ENCODE data around the gene ATPAF1. TPM values are rescaled to one million over a fixed set of nuclear protein-coding genes. Genes with fewer than 3 reads are reported as not detected.
A peak's percentile ranks its signal among the peaks of the same experiment; 100 is the strongest.

ATPAF1 gene
- total RNA-seq, 1 donor from 2014 or later, result 19.3 TPM

GRCh38 chr1:46614604-46614984 is 53.6 kb downstream of the ATPAF1 start:
- no peak overlapping the region for H3K27ac Mint-ChIP-seq (ENCODE audit: unreplicated experiment)
- H3K79me2 ChIP-seq (ENCODE audit: insufficient read depth, low read length), result peaks cover 7% of the 10 kb centered on the region
- H3K4me2 ChIP-seq (ENCODE audit: low read length), result no peak overlapping the region
- H3K36me3 ChIP-seq (ENCODE audit: insufficient read depth, low read length), result no peaks in the 10 kb centered on the region
- H3K9me3 Mint-ChIP-seq (ENCODE audit: unreplicated experiment), result peaks cover 2% of the 10 kb centered on the region
- peak overlapping the region; percentile 62 for H3K4me3 Mint-ChIP-seq (ENCODE audit: unreplicated experiment)
- H2AFZ ChIP-seq (ENCODE audit: low read depth, low read length), result no peak overlapping the region
- no peaks in the 10 kb centered on the region for H3K9me3 ChIP-seq (ENCODE audit: insufficient read depth, low read depth, low read length)
- H3K27me3 Mint-ChIP-seq (ENCODE audit: low read depth, unreplicated experiment), result peaks cover 13% of the 10 kb centered on the region
- H3K36me3 Mint-ChIP-seq (ENCODE audit: low read depth, unreplicated experiment), result peaks cover 9% of the 10 kb centered on the region
- FAIRE-seq (no peak), DNase-seq (ENCODE audit: low read depth) (no peak)
- H3K4me1 ChIP-seq (ENCODE audit: insufficient read depth, low read length), result peaks cover 16% of the 10 kb centered on the region
- H3K27me3 ChIP-seq (ENCODE audit: insufficient read depth, low read length), result no peaks in the 10 kb centered on the region
- H3K27ac ChIP-seq (ENCODE audit: low read depth, low read length), result no peak overlapping the region
- peaks cover 19% of the 10 kb centered on the region for H4K20me1 ChIP-seq (ENCODE audit: insufficient read depth, low read length)
- H3K4me1 Mint-ChIP-seq (ENCODE audit: low read depth, unreplicated experiment), result peaks cover 19% of the 10 kb centered on the region
- H3K4me3 ChIP-seq (ENCODE audit: insufficient read depth, low read depth, low read length), result no peak overlapping the region
- H3K9ac ChIP-seq (ENCODE audit: low read length), result no peak overlapping the region
- no peak for TF ChIP-seq CTCF (IDR thresholded peaks at IDR 0.05; ENCODE audit: insufficient read depth, low read depth, low read length)
- TF ChIP-seq EZH2 (IDR thresholded peaks at IDR 0.05; ENCODE audit: insufficient read depth, low read length), result no peak

GRCh38 chr1:46613661-46614603 is 54.2 kb downstream of the ATPAF1 start:
- Mint-ChIP-seq H3K27ac (ENCODE audit: unreplicated experiment) (no peak overlapping the region), H3K27me3 (ENCODE audit: low read depth, unreplicated experiment) (peaks cover 8% of the 10 kb centered on the region), H3K9me3 (ENCODE audit: unreplicated experiment) (peaks cover 2% of the 10 kb centered on the region), H3K4me3 (ENCODE audit: unreplicated experiment) (peak overlapping the region; percentile 62), H3K4me1 (ENCODE audit: low read depth, unreplicated experiment) (peaks cover 19% of the 10 kb centered on the region), H3K36me3 (ENCODE audit: low read depth, unreplicated experiment) (peaks cover 14% of the 10 kb centered on the region)
- peaks cover 7% of the 10 kb centered on the region for H3K79me2 ChIP-seq (ENCODE audit: insufficient read depth, low read length)
- H3K9ac ChIP-seq (ENCODE audit: low read length), result no peak overlapping the region
- no peaks in the 10 kb centered on the region for H3K27me3 ChIP-seq (ENCODE audit: insufficient read depth, low read length)
- TF ChIP-seq CTCF (IDR thresholded peaks at IDR 0.05; ENCODE audit: insufficient read depth, low read depth, low read length), result no peak
- no peak for TF ChIP-seq EZH2 (IDR thresholded peaks at IDR 0.05; ENCODE audit: insufficient read depth, low read length)
- FAIRE-seq (no peak), DNase-seq (ENCODE audit: low read depth) (peak; percentile 56)
- H3K36me3 ChIP-seq (ENCODE audit: insufficient read depth, low read length), result no peaks in the 10 kb centered on the region
- H3K9me3 ChIP-seq (ENCODE audit: insufficient read depth, low read depth, low read length), result no peaks in the 10 kb centered on the region
- H2AFZ ChIP-seq (ENCODE audit: low read depth, low read length), result no peak overlapping the region
- no peak overlapping the region for H3K4me3 ChIP-seq (ENCODE audit: insufficient read depth, low read depth, low read length)
- H3K4me1 ChIP-seq (ENCODE audit: insufficient read depth, low read length), result peaks cover 16% of the 10 kb centered on the region
- no peak overlapping the region for H3K27ac ChIP-seq (ENCODE audit: low read depth, low read length)
- peak overlapping the region; percentile 41 for H3K4me2 ChIP-seq (ENCODE audit: low read length)
- H4K20me1 ChIP-seq (ENCODE audit: insufficient read depth, low read length), result peaks cover 19% of the 10 kb centered on the region
